Measurements from ENCODE around the gene ULK4. TPM values are rescaled to one million over a fixed set of nuclear protein-coding genes. Genes with fewer than 3 reads are reported as not detected.

ULK4 gene
- total and polyA plus RNA-seq, 2 of the 8 experiments (the other 6 are each of a cell fraction or from before 2014, with no cell fraction given) = 3.0 to 10.8 TPM

DNA sequence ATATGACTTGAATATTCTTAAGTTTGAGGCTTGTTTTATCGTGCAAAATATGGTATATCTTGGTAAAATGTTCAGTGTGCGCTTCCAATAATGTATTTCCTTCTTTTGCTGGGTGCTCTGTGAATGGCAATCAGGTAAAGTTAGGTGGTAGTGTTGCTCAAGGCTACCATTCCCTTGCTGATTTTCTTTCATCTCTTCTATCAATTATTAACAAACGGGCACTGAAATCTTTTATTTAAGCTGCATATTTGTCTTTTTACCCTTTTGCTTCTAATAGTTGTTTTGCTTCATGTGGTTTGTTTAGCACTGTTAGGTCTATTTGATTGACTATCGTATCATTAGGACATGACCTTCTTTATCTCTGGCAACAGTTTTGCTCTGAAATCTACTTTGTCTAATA lies 520.3 kb downstream of the ULK4 start:
- no peak overlapping the region for H2AK5ac ChIP-seq (ENCODE audit: low read depth, low read length)
- H3K27me3 ChIP-seq (replicated peaks in 1 of 4; ENCODE audit: control insufficient read depth in 3 of 4, extremely low read depth in 1 of 4, insufficient read depth in 3 of 4, low read length in 3 of 4) = no peaks in the 10 kb centered on the region
- no peak overlapping the region for H4K91ac ChIP-seq (replicated peaks; ENCODE audit: insufficient read length, low read length)
- no peaks in the 10 kb centered on the region for H4K20me1 ChIP-seq (replicated peaks in 1 of 2; ENCODE audit: control insufficient read depth in 1 of 2, insufficient read depth in 2 of 2, low read length in 2 of 2)
- H2BK5ac ChIP-seq (ENCODE audit: low read depth, low read length) = no peak overlapping the region
- no peak overlapping the region for H2BK120ac ChIP-seq (replicated peaks; ENCODE audit: low read depth, low read length)
- CTCF ChIA-PET (ENCODE audit: partially characterized antibody) = no interaction called here
- H3K23me2 ChIP-seq (ENCODE audit: low read depth, low read length) = no peaks in the 10 kb centered on the region
- H2BK15ac ChIP-seq (ENCODE audit: low read length) = no peak overlapping the region
- H3K36me3 ChIP-seq (ENCODE audit: control insufficient read depth in 2 of 4, insufficient read depth in 4 of 4, low read length in 3 of 4) = peaks cover 0 to 3% (median 0%) of the 10 kb centered on the region in 4 experiments; a peak in 2 of 8 replicates
- no peak overlapping the region for H3K56ac ChIP-seq (replicated peaks; ENCODE audit: insufficient read length, low read depth, low read length)
- DNase-seq (ENCODE audit: low read depth in 1 of 2, low spot score in 2 of 2) = no peak
- no peak overlapping the region for H4K8ac ChIP-seq (ENCODE audit: extremely low read depth, insufficient read depth, low read length)
- H3K4me3 ChIP-seq (ENCODE audit: extremely low read depth in 1 of 4, insufficient read depth in 2 of 4, low read depth in 3 of 4, low read length in 4 of 4) = no peak overlapping the region
- H3K9me3 ChIP-seq (ENCODE audit: insufficient read depth in 2 of 2, low read depth in 1 of 2, low read length in 1 of 2) = no peaks in the 10 kb centered on the region
- FAIRE-seq = no peak
- H2BK20ac ChIP-seq (ENCODE audit: low read length) = no peak overlapping the region
- H3K79me2 ChIP-seq (ENCODE audit: control insufficient read depth in 1 of 2, insufficient read depth in 2 of 2, low read length in 2 of 2) = no peaks in the 10 kb centered on the region
- 90% methylated on average over 4 of the region's 4 CpGs; no CpG with 5 or more reads in 1 of the 2 experiments for WGBS, 2 experiments (ENCODE audit: extremely low coverage in 1 of 2, insufficient coverage in 1 of 2, insufficient read length in 1 of 2, insufficient replicate concordance in 2 of 2, low coverage in 1 of 2, low lambda C conversion rate in 2 of 2, missing lambda C conversion rate in 1 of 2)
- H3K79me1 ChIP-seq (ENCODE audit: low read depth, low read length) = no peaks in the 10 kb centered on the region
- peaks cover 0 to 3% (median 0%) of the 10 kb centered on the region in 4 experiments; a peak in 1 of 7 replicates for H3K4me1 ChIP-seq (replicated peaks in 1 of 4; ENCODE audit: control insufficient read depth in 3 of 4, insufficient read depth in 4 of 4, low read length in 3 of 4)
- no peak overlapping the region for H2BK12ac ChIP-seq (ENCODE audit: low read depth, low read length)
- H3K9ac ChIP-seq (replicated peaks in 1 of 4; ENCODE audit: extremely low read depth in 1 of 4, low read depth in 3 of 4, low read length in 3 of 4) = no peak overlapping the region
- H3K27ac ChIP-seq (ENCODE audit: low read depth, low read length) = no peak overlapping the region
- H3K23ac ChIP-seq (ENCODE audit: insufficient read length) = no peak overlapping the region
- H3K18ac ChIP-seq (ENCODE audit: extremely low read depth, low read length) = no peak overlapping the region
- H3K4ac ChIP-seq (replicated peaks; ENCODE audit: insufficient read length, low read depth, low read length) = no peak overlapping the region
- H2AFZ ChIP-seq (ENCODE audit: low read length) = no peak overlapping the region
- POLR2A ChIA-PET (ENCODE audit: partially characterized antibody) = no interaction called here
- H3K14ac ChIP-seq (ENCODE audit: insufficient read length) = no peak overlapping the region
- H4K5ac ChIP-seq (ENCODE audit: insufficient read length, low read depth, low read length) = no peak overlapping the region
- H3K4me2 ChIP-seq (ENCODE audit: insufficient read depth in 1 of 2, low read depth in 2 of 2, low read length in 2 of 2) = no peak overlapping the region
- TF ChIP-seq BCL11A (IDR thresholded peaks at IDR 0.05; ENCODE audit: low read depth in 2 of 2, low read length in 2 of 2) (no peak), HDAC2 (IDR thresholded peaks at IDR 0.05; ENCODE audit: borderline replicate concordance in 1 of 2, low read depth in 2 of 2, low read length in 2 of 2) (no peak), ASH2L (IDR thresholded peaks at IDR 0.05; ENCODE audit: low read length) (no peak), SAP30 (IDR thresholded peaks at IDR 0.05; ENCODE audit: insufficient read depth, insufficient replicate concordance, low read length) (no peak), HDAC6 (IDR thresholded peaks at IDR 0.05; ENCODE audit: low read depth, low read length) (no peak), BACH1 (IDR thresholded peaks at IDR 0.05; ENCODE audit: low read length) (no peak), EGR1 (IDR thresholded peaks at IDR 0.05; ENCODE audit: borderline replicate concordance, low read depth, low read length) (no peak), POU5F1 (IDR thresholded peaks at IDR 0.05; ENCODE audit: low read depth, low read length) (no peak), YY1 (IDR thresholded peaks at IDR 0.05; ENCODE audit: low read depth, low read length) (no peak), TEAD4 (IDR thresholded peaks at IDR 0.05; ENCODE audit: low read depth, low read length) (no peak), KDM1A (IDR thresholded peaks at IDR 0.05; ENCODE audit: borderline replicate concordance, low read length) (no peak)
- TF ChIP-seq, protein P1, sequence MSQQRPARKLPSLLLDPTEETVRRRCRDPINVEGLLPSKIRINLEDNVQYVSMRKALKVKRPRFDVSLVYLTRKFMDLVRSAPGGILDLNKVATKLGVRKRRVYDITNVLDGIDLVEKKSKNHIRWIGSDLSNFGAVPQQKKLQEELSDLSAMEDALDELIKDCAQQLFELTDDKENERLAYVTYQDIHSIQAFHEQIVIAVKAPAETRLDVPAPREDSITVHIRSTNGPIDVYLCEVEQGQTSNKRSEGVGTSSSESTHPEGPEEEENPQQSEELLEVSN (IDR thresholded peaks at IDR 0.05) = no peak
- TF ChIP-seq, protein P2, sequence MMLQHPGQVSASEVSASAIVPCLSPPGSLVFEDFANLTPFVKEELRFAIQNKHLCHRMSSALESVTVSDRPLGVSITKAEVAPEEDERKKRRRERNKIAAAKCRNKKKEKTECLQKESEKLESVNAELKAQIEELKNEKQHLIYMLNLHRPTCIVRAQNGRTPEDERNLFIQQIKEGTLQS (IDR thresholded peaks at IDR 0.05; ENCODE audit: insufficient read depth, low read depth, low read length) = no peak

All from H1 (cell line).